ENCODE results near the gene PTPRA. TPM values are rescaled to one million over a fixed set of nuclear protein-coding genes. Genes with fewer than 3 reads are reported as not detected.

The PTPRA gene
- total and polyA plus RNA-seq, 9 of the 15 experiments (the other 6 are each of a cell fraction or from before 2014, with no cell fraction given), result 3.4 to 80.5 (median 28.0) TPM

- TF ChIP-seq ZBTB40 (IDR thresholded peaks at IDR 0.05) (peak; percentile 95), ZBTB40 (CRISPR knock-in tag; IDR thresholded peaks at IDR 0.05) (no peak), DMBX1 (CRISPR knock-in tag; IDR thresholded peaks at IDR 0.05; ENCODE audit: borderline replicate concordance) (no peak), LCOR (CRISPR knock-in tag; IDR thresholded peaks at IDR 0.05) (peak; percentile 37; the same call in 1 of the 2 replicates), CCNT2 (IDR thresholded peaks at IDR 0.05; ENCODE audit: borderline replicate concordance, extremely low read depth, insufficient read length, low read depth, low read length) (peak; percentile 39), PML (IDR thresholded peaks at IDR 0.05; ENCODE audit: low read length) (no peak)
These were observed 32.9 kb upstream of the PTPRA start, which contains the start of the genes PCED1A and VPS16 (continued) for GRCh38 chr20:2840138-2840966.

All from K562 (cell line).